Neural cell (in vitro differentiated cells): Measurements from ENCODE around the gene TTC23L. TPM values are rescaled to one million over a fixed set of nuclear protein-coding genes. Genes with fewer than 3 reads are reported as not detected.

Experiments
- polyA plus RNA-seq: library from polyadenylated mRNA; depleted of rRNA; stranded (reverse); fragments of >200 nt; gene quantifications from 2 replicates; pipeline ENCODE4 v1.2.3, GENCODE V29; 2014

Gene TTC23L
- polyA plus RNA-seq, 1 donor from 2014 or later = 8.3 TPM

Other genes starting within 250 kb of the TTC23L start
- gene RAI14, start 182.8 kb upstream of the TTC23L start, polyA plus RNA-seq = 6.0 and 7.8 TPM in 2 replicates
- 27.0 and 37.2 TPM in 2 replicates for gene RAD1, start 76.3 kb downstream of the TTC23L start, polyA plus RNA-seq
- 24.9 and 29.2 TPM in 2 replicates for gene BRIX1, start 76.5 kb downstream of the TTC23L start, polyA plus RNA-seq
- gene DNAJC21, start 90.4 kb downstream of the TTC23L start, polyA plus RNA-seq = 14.9 and 17.0 TPM in 2 replicates
- gene AGXT2, start 208.8 kb downstream of the TTC23L start, polyA plus RNA-seq = not detected in 2 replicates